ENCODE measurements around the gene MYZAP.

DNA sequence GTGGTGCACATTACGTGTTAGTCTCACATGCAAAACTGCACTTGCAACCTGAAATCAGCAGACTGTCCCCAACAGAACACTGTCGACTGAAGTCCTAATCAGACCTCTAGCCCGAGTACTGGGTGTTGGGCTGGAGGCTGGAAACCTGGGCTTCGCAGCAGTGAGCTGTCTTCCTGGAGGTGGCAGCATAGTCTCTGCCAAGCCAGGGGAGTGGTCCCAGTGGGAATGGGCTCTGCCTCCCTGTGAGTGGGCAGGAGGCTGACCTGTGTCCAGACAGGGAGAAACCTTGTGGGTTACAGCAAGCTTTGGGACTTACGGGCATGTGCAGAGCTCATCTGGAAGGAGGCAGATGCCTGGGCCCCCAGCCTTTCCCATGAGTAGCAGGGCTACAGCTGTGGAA, 38.2 kb upstream of the MYZAP start:
- TF ChIP-seq, protein P1, sequence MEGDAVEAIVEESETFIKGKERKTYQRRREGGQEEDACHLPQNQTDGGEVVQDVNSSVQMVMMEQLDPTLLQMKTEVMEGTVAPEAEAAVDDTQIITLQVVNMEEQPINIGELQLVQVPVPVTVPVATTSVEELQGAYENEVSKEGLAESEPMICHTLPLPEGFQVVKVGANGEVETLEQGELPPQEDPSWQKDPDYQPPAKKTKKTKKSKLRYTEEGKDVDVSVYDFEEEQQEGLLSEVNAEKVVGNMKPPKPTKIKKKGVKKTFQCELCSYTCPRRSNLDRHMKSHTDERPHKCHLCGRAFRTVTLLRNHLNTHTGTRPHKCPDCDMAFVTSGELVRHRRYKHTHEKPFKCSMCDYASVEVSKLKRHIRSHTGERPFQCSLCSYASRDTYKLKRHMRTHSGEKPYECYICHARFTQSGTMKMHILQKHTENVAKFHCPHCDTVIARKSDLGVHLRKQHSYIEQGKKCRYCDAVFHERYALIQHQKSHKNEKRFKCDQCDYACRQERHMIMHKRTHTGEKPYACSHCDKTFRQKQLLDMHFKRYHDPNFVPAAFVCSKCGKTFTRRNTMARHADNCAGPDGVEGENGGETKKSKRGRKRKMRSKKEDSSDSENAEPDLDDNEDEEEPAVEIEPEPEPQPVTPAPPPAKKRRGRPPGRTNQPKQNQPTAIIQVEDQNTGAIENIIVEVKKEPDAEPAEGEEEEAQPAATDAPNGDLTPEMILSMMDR (conservative IDR thresholded peaks at IDR 0.05; ENCODE audit: low read depth in 2 of 2), result peak in 1 of 2 experiments; percentile 56; a peak in 2 of 4 replicates
- TF ChIP-seq EZH2 (IDR thresholded peaks at IDR 0.05; ENCODE audit: low read depth, unreplicated experiment) (no peak), EZH2phosphoT487 (IDR thresholded peaks at IDR 0.05; ENCODE audit: unreplicated experiment) (no peak), JUNB (IDR thresholded peaks at IDR 0.05; ENCODE audit: unreplicated experiment) (no peak), POLR2AphosphoS5 (IDR thresholded peaks at IDR 0.05; ENCODE audit: low read depth) (no peak), ZNF331 (CRISPR knock-in tag; IDR thresholded peaks at IDR 0.05; ENCODE audit: low read depth) (no peak), ZNF114 (CRISPR knock-in tag; IDR thresholded peaks at IDR 0.05) (no peak)
- TF ChIP-seq, protein P2, sequence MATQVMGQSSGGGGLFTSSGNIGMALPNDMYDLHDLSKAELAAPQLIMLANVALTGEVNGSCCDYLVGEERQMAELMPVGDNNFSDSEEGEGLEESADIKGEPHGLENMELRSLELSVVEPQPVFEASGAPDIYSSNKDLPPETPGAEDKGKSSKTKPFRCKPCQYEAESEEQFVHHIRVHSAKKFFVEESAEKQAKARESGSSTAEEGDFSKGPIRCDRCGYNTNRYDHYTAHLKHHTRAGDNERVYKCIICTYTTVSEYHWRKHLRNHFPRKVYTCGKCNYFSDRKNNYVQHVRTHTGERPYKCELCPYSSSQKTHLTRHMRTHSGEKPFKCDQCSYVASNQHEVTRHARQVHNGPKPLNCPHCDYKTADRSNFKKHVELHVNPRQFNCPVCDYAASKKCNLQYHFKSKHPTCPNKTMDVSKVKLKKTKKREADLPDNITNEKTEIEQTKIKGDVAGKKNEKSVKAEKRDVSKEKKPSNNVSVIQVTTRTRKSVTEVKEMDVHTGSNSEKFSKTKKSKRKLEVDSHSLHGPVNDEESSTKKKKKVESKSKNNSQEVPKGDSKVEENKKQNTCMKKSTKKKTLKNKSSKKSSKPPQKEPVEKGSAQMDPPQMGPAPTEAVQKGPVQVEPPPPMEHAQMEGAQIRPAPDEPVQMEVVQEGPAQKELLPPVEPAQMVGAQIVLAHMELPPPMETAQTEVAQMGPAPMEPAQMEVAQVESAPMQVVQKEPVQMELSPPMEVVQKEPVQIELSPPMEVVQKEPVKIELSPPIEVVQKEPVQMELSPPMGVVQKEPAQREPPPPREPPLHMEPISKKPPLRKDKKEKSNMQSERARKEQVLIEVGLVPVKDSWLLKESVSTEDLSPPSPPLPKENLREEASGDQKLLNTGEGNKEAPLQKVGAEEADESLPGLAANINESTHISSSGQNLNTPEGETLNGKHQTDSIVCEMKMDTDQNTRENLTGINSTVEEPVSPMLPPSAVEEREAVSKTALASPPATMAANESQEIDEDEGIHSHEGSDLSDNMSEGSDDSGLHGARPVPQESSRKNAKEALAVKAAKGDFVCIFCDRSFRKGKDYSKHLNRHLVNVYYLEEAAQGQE (IDR thresholded peaks at IDR 0.05; ENCODE audit: unreplicated experiment), result no peak
